OCI-LY1 (cell line): Measurements from ENCODE around the gene SLC4A11.

Experiments
- CTCF ChIP-seq: fragments of 200-600 bp; sonication (generic), shearing (Covaris generic); IDR thresholded peaks from 2 replicates; pipeline ENCODE4 v1.5.1; 2017; ENCODE audit warnings: mild to moderate bottlenecking, antibody characterized with exemption, low read length, moderate library complexity, mixed read lengths
- EZH2 ChIP-seq: fragments of 200-600 bp; sonication (generic), shearing (Covaris generic); IDR thresholded peaks from 2 replicates; pipeline ENCODE4 v1.8.0; 2017; ENCODE audit warnings: borderline replicate concordance, mixed run types, mild to moderate bottlenecking, antibody characterized with exemption, low read length, moderate library complexity, mixed read lengths

DNA sequence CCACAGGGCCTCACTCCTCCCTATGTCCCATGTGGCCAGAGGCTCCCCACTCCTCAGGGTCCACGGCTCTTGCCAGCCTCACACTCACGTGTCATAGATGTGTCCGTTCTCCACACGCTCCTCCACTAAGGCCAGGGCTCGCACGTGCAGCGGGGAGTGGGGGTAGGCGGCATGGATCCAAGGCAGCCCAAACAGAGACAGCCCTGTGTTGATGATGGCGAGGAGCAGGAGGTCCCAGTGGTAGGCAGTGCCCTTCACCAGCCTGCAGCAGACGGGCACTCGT, 10.3 kb downstream of the SLC4A11 start:
- TF ChIP-seq CTCF (no peak), EZH2 (no peak)
